HG03469 (cell line): ENCODE measurements around the gene BCR.

ENCODE experiments used
- ATAC-seq: cut with Tn5 transposase; IDR thresholded peaks from one replicate; pipeline ENCODE4 v1.9.1; 2021; ENCODE audit warnings: mild to moderate bottlenecking, moderate library complexity, moderate number of reproducible peaks; ENCODE audit not compliant: unreplicated experiment

Gene BCR

GRCh38 chr22:23193882-23194281 is 13.6 kb downstream of the BCR start:
- ATAC-seq: no peak

- no peak for ATAC-seq
Measured at GRCh38 chr22:23196165-23196564, 15.9 kb downstream of the BCR start.

- no peak for ATAC-seq
Measured at GRCh38 chr22:23197836-23198235, 17.5 kb downstream of the BCR start.

- ATAC-seq: no peak
Measured at GRCh38 chr22:23199159-23199558, 18.9 kb downstream of the BCR start.

GRCh38 chr22:23200898-23201297 is 20.6 kb downstream of the BCR start:
- ATAC-seq: no peak

- no peak for ATAC-seq
Measured at GRCh38 chr22:23202812-23203451, 22.6 kb downstream of the BCR start.

- no peak for ATAC-seq
Measured at GRCh38 chr22:23203452-23204124, 23.3 kb downstream of the BCR start.

GRCh38 chr22:23204125-23204488 is 23.8 kb downstream of the BCR start:
- ATAC-seq: no peak

- ATAC-seq: no peak
Measured at GRCh38 chr22:23204541-23205157, 24.3 kb downstream of the BCR start.

GRCh38 chr22:23205339-23206049 is 25.2 kb downstream of the BCR start:
- ATAC-seq: no peak

GRCh38 chr22:23206915-23207314 is 26.6 kb downstream of the BCR start:
- ATAC-seq: no peak

GRCh38 chr22:23207729-23208393 is 27.6 kb downstream of the BCR start:
- no peak for ATAC-seq

- ATAC-seq: no peak
Measured at GRCh38 chr22:23210428-23211170, 30.3 kb downstream of the BCR start.

- ATAC-seq: no peak
Measured at GRCh38 chr22:23211622-23212021, 31.3 kb downstream of the BCR start.

- no peak for ATAC-seq
Measured at GRCh38 chr22:23212061-23213021, 32.0 kb downstream of the BCR start.

GRCh38 chr22:23213022-23213555 is 32.8 kb downstream of the BCR start:
- ATAC-seq: no peak

GRCh38 chr22:23213581-23214334 is 33.4 kb downstream of the BCR start:
- no peak for ATAC-seq

- no peak for ATAC-seq
Measured at GRCh38 chr22:23214398-23214797, 34.1 kb downstream of the BCR start.
